ENCODE data around the gene ASGR1.

The ASGR1 gene, protein sequence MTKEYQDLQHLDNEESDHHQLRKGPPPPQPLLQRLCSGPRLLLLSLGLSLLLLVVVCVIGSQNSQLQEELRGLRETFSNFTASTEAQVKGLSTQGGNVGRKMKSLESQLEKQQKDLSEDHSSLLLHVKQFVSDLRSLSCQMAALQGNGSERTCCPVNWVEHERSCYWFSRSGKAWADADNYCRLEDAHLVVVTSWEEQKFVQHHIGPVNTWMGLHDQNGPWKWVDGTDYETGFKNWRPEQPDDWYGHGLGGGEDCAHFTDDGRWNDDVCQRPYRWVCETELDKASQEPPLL

DNA sequence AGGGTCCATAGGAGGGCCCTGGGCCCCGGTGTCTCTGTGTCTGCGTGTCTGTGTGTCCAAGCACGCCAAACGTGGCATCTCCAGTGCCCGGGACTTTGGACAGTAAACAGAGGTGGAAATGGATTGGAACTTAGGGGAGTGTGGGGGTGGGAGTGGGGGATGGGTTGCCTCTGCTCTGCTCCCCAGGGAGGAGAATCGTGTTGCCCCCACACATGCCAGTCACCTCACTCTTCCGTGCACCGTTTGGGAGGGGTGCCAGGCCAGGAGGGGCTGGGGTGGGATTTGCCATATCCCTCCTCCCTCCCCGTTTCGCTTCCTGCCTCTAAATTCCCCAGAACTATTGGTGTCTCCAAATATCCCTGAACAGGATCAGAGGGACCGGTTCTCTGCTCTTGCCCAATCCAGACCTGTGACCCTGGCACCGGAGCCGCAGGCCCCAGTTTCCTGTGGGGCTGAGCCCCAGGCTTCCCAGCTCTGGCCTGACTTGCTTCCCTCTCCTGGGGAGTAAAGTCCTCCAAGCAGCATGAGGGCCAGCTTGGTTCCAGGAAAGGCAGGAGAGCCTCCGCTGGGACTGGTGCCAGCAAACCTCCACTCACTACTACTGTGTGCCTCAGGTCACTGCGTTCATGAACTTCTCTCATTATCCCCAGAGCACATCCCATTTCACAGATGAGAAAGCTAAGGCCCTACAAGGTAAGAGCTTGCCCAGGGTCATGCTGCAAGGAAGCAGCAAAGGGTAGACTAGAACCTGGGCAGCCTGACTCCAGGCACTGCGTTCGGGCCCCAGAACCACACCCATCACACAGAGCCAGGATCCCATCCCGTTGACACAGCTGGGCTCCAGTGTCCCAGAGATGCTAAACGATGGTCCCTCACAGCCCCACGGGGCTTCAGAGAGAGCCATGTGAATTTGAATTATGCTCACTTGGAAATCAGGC is at the start of gene ASGR1:
TSS of gene ASGR1 (minus strand) at position 54 of the 938 bp plus-strand sequence. CDS start 807 bp downstream, outside the sequence.
- DNase-seq, result no peak

GRCh38 chr17:7228920-7229319 is 49.8 kb upstream of the ASGR1 start:
- DNase-seq, result no peak

GRCh38 chr17:7226721-7227710 is 47.8 kb upstream of the ASGR1 start:
- DNase-seq, result no peak

GRCh38 chr17:7225711-7226331 is 46.7 kb upstream of the ASGR1 start:
- DNase-seq, result no peak

DNA sequence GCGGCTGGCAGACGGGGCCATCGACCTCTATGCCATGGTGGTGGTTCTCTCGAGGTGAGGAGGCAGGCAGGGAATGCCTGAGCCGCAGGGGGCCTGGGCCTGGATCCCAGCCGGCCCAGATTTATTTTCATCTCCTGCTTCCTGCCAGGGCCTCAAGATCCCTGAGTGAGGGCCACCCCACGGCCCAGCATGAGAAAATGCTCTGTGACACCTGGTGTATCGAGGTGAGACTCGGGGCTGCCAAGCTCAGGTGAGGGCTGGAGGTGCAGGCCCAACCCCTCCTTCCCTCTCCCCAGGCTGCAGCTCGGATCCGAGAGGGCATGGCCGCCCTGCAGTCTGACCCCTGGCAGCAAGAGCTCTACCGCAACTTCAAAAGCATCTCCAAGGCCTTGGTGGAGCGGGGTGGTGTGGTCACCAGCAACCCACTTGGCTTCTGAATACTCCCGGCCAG is 45.5 kb upstream of the ASGR1 start:
- DNase-seq, result no peak

DNA sequence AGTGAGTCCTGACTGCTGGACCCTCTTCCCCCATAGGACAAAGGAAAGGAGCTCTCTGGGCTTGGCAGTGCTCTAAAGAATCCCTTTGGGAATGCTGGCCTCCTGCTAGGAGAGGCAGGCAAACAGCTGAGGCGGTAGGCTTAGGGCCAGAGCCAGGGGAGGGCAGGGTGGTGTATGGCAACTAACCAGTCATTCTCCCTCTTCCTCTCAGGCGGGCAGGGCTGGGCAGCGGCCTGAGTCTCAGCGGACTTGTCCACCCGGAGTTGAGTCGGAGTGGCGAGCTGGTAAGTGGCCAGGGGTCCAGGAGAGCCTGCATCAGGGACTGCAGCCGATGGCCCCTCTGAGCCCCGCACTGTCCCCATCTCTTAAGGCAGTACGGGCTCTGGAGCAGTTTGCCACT is 44.9 kb upstream of the ASGR1 start:
- no peak for DNase-seq

GRCh38 chr17:7223375-7223774 is 44.2 kb upstream of the ASGR1 start:
- no peak for DNase-seq

- no peak for DNase-seq
Observed at GRCh38 chr17:7222972-7223292, 43.8 kb upstream of the ASGR1 start.

GRCh38 chr17:7222093-7222971 is 43.2 kb upstream of the ASGR1 start:
- no peak for DNase-seq

GRCh38 chr17:7221278-7222092 is 42.3 kb upstream of the ASGR1 start:
- no peak for DNase-seq

- DNase-seq, result peak; percentile 43
Observed at GRCh38 chr17:7220593-7221277, 41.6 kb upstream of the ASGR1 start.

- DNase-seq, result peak; percentile 61
Observed at GRCh38 chr17:7219812-7220592, 40.8 kb upstream of the ASGR1 start, which contains the start of the genes ACADVL and DLG4. ACADVL (plus strand) TSS chr17:7219938; CDS start chr17:7219985, 47 bp downstream. DLG4 (minus strand) TSS chr17:7219836.

GRCh38 chr17:7219229-7219811 is 40.1 kb upstream of the ASGR1 start:
- DNase-seq, result no peak

DNA sequence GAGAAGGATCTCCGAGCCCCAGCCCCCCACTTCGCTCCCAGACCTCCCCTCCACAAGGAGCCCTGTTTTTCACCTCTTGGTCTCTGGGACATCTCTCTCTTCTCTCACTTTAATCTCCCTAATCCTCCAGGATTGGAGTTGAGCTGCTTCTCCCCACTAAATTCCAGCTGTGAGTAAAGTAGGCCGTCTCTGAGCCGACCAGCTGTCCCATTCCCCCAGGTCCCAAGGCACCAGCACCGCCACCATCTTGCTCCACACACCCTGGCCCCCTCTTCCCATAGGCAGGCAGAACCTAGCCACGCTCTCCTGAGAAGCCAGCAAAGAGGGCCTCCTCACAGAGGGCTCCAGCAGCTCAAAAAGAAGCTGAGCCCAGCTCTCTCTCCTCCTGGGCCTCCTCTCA is 39.6 kb upstream of the ASGR1 start:
- DNase-seq, result no peak

- DNase-seq, result no peak
Observed at GRCh38 chr17:7218166-7218565, 39.0 kb upstream of the ASGR1 start.

DNA sequence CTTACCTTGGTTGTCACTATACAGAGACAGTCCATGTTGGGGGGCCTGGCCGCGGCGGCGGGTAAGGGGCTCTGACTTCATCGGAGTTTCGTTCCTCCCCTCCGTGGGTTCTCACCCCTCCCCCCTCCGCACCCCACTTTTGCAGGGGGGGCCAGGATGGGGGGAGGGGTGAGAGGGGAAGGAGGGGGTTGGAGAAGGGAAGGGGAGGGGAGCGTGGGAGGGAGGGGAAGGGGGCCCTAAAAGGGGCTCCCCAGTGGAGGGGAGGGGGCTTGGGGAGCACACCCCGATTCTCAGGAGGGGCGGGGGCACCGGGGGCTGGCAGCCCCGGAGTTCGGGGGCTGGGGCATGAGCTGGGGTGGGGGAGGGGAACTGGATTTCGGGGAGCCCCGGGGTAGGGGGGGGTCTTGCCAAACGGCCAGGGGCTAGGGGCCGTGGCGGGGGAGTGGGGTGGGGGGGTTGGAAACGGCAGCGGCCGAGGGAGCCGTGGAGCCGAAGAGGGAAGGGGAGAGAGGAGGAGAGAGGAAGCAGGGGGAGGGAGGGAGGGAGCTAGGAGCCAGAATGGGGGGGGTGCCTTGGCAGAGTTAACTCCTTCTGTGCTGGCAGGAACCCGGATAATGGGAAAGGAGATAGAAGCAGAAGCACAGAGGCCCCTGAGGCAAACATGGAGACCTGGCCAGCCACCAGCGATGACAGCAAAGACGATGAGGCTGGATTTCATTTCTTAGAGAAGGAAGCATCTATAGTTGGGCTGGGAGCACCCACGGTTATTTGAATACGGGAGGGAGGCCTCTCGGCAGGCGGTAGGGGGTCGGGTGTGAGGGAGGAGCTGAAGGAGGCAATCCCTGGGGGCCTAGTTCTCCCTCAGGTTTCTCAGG is 38.2 kb upstream of the ASGR1 start:
- DNase-seq, result no peak

All from activated T-cell treated with anti-CD3 and anti-CD28 coated beads for 4 hours (primary cell).